Panc1 (cell line): ENCODE data around the gene LINC01488.

Source experiments
- POLR2AphosphoS5 ChIP-seq: IDR thresholded peaks from 2 replicates; pipeline ENCODE4 v1.6.1; 2012; ENCODE audit warnings: mild to moderate bottlenecking, low read depth, low read length, moderate library complexity
- REST ChIP-seq, 2 experiments: IDR thresholded peaks; 2 replicates each; pipeline ENCODE4 v1.6.1; 2011 to 2012; ENCODE audit warnings: low read depth in 2 of 2, control low read depth in 1 of 2, low read length in 1 of 2, mild to moderate bottlenecking in 1 of 2, moderate library complexity in 1 of 2; ENCODE audit not compliant: insufficient read depth in 1 of 2
- TF ChIP-seq, protein P1 (sequence below): fragments of 450-650 bp; IDR thresholded peaks from 2 replicates; pipeline ENCODE4 v1.5.1; 2017; ENCODE audit warnings: mild to moderate bottlenecking

DNA sequence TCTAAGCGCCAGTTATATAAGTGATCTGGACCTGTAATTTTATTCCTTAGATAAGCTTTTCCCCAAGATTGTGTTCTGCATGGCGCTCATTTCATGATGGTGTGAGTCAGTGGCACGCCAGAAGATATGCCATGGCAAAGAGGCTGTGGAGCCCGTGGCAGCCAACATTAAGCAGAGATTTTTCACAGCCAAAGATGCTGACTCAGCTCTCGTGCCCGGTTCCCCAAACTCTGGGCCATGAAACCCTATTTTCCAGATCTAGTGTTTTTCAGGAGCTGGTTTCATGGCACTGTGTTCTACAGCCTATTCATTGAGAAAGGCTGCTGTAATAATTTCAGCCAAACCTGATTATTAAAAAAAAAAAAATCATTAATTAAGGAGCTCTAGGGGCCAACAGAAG lies 15.4 kb upstream of the LINC01488 start:
- TF ChIP-seq, protein P1, sequence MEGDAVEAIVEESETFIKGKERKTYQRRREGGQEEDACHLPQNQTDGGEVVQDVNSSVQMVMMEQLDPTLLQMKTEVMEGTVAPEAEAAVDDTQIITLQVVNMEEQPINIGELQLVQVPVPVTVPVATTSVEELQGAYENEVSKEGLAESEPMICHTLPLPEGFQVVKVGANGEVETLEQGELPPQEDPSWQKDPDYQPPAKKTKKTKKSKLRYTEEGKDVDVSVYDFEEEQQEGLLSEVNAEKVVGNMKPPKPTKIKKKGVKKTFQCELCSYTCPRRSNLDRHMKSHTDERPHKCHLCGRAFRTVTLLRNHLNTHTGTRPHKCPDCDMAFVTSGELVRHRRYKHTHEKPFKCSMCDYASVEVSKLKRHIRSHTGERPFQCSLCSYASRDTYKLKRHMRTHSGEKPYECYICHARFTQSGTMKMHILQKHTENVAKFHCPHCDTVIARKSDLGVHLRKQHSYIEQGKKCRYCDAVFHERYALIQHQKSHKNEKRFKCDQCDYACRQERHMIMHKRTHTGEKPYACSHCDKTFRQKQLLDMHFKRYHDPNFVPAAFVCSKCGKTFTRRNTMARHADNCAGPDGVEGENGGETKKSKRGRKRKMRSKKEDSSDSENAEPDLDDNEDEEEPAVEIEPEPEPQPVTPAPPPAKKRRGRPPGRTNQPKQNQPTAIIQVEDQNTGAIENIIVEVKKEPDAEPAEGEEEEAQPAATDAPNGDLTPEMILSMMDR, result no peak
- TF ChIP-seq REST (IDR thresholded peaks at IDR 0.05; ENCODE audit: insufficient read depth in 1 of 2, low read depth in 2 of 2, low read length in 1 of 2) (no peak), POLR2AphosphoS5 (no peak)
